Mesothelial cell of epicardium (in vitro differentiated cells): ENCODE results near the gene PIGM. TPM values are rescaled to one million over a fixed set of nuclear protein-coding genes. Genes with fewer than 3 reads are reported as not detected.

Experiments
- DNase-seq, 2 experiments: peaks; one replicate each; pipeline ENCODE4 v3.0.0; 2021; ENCODE audit warnings: low spot score in 2 of 2; ENCODE audit not compliant: unreplicated experiment in 2 of 2
- H3K27ac Mint-ChIP-seq: 2 replicates; pipeline ENCODE4 v1.8.0; 2021; ENCODE audit warnings: mixed read lengths
- H3K27me3 Mint-ChIP-seq: 2 replicates; pipeline ENCODE4 v1.8.0; 2021; ENCODE audit warnings: low read depth, mixed read lengths
- H3K36me3 Mint-ChIP-seq: 2 replicates; pipeline ENCODE4 v1.8.0; 2021; ENCODE audit warnings: mixed read lengths
- H3K4me1 Mint-ChIP-seq: 2 replicates; pipeline ENCODE4 v1.8.0; 2021; ENCODE audit warnings: mixed read lengths
- H3K4me3 Mint-ChIP-seq: 2 replicates; pipeline ENCODE4 v1.8.0; 2021; ENCODE audit warnings: mild to moderate bottlenecking, moderate library complexity, mixed read lengths
- H3K9me3 Mint-ChIP-seq: 2 replicates; pipeline ENCODE4 v1.8.0; 2021; ENCODE audit warnings: mixed read lengths
- CTCF ChIP-seq: fragments of 200-600 bp; sonication (generic); IDR thresholded peaks from one replicate; pipeline ENCODE4 v1.5.0; 2021; ENCODE audit warnings: antibody characterized with exemption; ENCODE audit not compliant: unreplicated experiment
- total RNA-seq: library from RNA; stranded (reverse); gene quantifications from 3 replicates; pipeline ENCODE4 v1.2.1, GENCODE V29; 2021

Gene PIGM
- total RNA-seq, 1 donor from 2014 or later: 17.9 TPM

DNA sequence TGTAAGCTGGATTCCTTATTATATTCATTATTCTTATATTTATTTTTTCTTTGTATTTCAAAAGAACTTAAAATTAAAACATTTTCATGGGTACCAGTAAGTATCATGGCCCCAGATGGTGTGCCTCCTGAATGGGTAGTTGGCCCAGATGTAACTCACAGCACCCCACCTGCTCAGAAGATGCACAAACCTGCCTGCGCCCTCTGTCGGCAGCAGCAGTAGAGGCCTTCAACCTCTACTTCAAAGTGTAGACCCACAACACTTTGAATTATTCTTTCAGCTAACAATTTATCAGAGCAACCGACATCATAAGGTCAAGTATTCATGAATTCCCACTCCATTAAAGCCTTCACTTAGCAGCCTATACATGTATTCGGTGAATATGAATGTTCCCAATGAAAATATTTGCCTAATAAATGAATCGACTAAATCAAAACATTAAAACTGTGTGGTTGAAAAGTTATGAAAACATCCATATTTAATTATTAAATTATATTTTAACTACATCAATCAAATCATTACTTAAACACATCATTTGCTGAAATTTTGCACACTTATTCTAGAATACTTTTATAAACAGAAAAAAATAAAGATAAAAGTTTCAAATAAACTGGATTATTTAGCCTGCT lies 25.4 kb downstream of the PIGM start:
- TF ChIP-seq CTCF: peak; percentile 74
- peak; percentile 51 to 76 for DNase-seq
- peaks cover 51% of the 10 kb centered on the region for H3K4me1 Mint-ChIP-seq

GRCh38 chr1:160005070-160005469 lies 26.7 kb downstream of the PIGM start:
- no peaks in the 10 kb centered on the region for H3K36me3 Mint-ChIP-seq
- H3K9me3 Mint-ChIP-seq: no peaks in the 10 kb centered on the region
- peaks cover 39% of the 10 kb centered on the region for H3K4me1 Mint-ChIP-seq
- peaks cover 10% of the 10 kb centered on the region for H3K27me3 Mint-ChIP-seq
- no peak for DNase-seq
- H3K4me3 Mint-ChIP-seq: no peak overlapping the region
- no peak overlapping the region for H3K27ac Mint-ChIP-seq
- TF ChIP-seq CTCF: no peak

More for the DNA sequence above, 25.4 kb downstream of the PIGM start:
- Mint-ChIP-seq H3K9me3 (no peaks in the 10 kb centered on the region), H3K27ac (no peak overlapping the region), H3K36me3 (no peaks in the 10 kb centered on the region), H3K27me3 (peaks cover 4% of the 10 kb centered on the region), H3K4me3 (no peak overlapping the region)

DNA sequence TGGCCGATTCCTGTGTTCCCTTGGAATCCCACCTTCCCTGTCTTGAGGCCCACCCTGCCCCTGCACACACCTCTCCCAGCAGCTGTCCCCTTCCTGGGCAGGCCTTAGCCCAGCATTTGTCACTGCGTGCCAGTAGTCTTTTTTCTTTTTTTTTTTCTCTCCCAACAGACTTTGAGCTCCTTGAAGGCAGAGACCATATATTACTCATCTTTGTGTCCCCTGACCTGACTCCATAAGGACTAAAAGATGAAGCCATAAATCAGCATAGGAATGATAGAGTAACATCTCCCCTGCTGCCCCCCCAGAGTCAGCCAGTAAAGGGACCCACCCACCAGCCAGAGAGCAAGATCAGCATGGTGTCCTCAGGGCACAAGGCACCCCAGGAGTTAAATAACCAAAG lies 27.4 kb downstream of the PIGM start:
- Mint-ChIP-seq H3K4me1 (peaks cover 33% of the 10 kb centered on the region), H3K4me3 (no peak overlapping the region), H3K9me3 (no peaks in the 10 kb centered on the region), H3K27me3 (peaks cover 10% of the 10 kb centered on the region), H3K27ac (no peak overlapping the region), H3K36me3 (no peaks in the 10 kb centered on the region)
- no peak for DNase-seq
- TF ChIP-seq CTCF: no peak

DNA sequence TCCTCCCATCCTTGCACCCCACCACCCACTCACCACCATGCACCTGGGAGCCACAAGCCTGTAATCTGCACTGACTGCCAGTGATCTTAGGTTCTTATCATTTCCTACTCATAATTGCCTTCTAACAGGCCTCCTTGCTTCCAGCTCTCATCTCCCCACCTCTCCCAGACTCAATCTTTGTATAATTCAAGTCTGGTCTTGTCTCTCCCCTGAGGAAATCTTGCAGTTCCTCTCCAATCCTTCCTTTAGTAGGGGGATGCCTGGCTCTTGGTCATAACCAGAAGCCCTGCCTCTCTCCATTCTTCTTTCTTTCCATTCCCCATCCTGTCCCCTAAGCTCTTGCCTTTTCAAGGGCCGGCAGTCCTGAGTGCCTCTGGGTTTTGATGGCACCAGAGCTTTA lies 27.8 kb downstream of the PIGM start:
- no peaks in the 10 kb centered on the region for H3K9me3 Mint-ChIP-seq
- peaks cover 14% of the 10 kb centered on the region for H3K27me3 Mint-ChIP-seq
- peaks cover 29% of the 10 kb centered on the region for H3K4me1 Mint-ChIP-seq
- no peak for DNase-seq
- H3K36me3 Mint-ChIP-seq: no peaks in the 10 kb centered on the region
- H3K27ac Mint-ChIP-seq: no peak overlapping the region
- no peak for TF ChIP-seq CTCF
- no peak overlapping the region for H3K4me3 Mint-ChIP-seq

DNA sequence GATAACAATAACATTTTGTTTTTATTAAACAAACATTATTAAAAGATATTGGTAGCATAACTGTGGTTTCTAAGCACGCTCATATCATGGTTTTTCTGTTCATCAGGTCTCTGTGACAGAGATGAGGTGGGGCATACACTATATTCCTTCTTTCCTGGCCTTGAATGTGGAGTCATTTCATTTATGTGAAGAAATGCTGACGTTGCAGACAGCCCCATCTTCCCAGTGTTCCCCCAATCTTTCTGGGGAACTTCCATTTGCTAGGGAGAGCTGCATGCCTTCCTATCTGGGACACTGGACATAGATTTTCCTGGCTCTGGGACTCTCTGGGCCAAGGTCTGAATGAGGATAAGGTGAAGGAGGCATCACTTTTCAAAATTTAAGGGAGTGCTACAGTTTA lies 30.4 kb downstream of the PIGM start:
- Mint-ChIP-seq H3K36me3 (no peaks in the 10 kb centered on the region), H3K9me3 (no peaks in the 10 kb centered on the region), H3K4me1 (peaks cover 18% of the 10 kb centered on the region), H3K27ac (no peak overlapping the region), H3K27me3 (peaks cover 20% of the 10 kb centered on the region), H3K4me3 (no peak overlapping the region)
- TF ChIP-seq CTCF: no peak
- no peak for DNase-seq

DNA sequence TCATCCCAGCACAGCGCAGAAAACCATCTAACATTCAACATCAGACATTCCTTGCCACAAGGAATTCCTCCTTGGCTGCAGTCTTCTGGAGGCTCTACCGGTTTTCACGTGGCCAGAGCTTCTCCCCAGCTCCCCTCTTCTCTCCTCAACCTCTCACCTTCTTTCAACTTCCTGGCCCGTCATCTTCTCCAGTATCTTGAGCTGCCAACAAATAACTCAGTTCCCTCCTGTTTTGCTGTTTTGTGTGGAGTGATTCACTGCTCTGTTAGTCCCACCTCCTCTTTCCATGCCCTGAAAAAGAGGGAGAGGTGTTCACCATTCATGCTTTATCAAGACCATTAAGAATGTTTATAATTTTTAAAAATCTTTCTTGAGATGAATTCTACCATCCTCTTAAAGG lies 32.6 kb downstream of the PIGM start:
- DNase-seq: no peak

More for the DNA sequence above, 32.6 kb downstream of the PIGM start:
- Mint-ChIP-seq H3K27ac (no peak overlapping the region), H3K4me3 (no peak overlapping the region), H3K4me1 (peaks cover 7% of the 10 kb centered on the region), H3K36me3 (no peaks in the 10 kb centered on the region), H3K27me3 (peaks cover 21% of the 10 kb centered on the region), H3K9me3 (no peaks in the 10 kb centered on the region)
- no peak for TF ChIP-seq CTCF
